Fibroblast of skin of right biceps (primary cell): ENCODE results near the gene GRIN2D.
A peak's percentile ranks its signal among the peaks of the same experiment; 100 is the strongest.
"Not testable (repeated sequence)": the region's sequence is repeated elsewhere in the genome, so short reads cannot be mapped to it uniquely, and the experiment has no call there.

Experiments
- DNase-seq: peaks from one replicate; pipeline ENCODE4 v3.0.0-alpha.2; 2013

The GRIN2D gene

GRCh38 chr19:48371771-48372170, 21.7 kb upstream of the GRIN2D start:
- DNase-seq: not testable (repeated sequence)

- no peak for DNase-seq
Observed at GRCh38 chr19:48372904-48373303, 20.6 kb upstream of the GRIN2D start.

- no peak for DNase-seq
Observed at GRCh38 chr19:48373567-48373966, 19.9 kb upstream of the GRIN2D start.

- no peak for DNase-seq
Observed at GRCh38 chr19:48378194-48378570, 15.3 kb upstream of the GRIN2D start.

GRCh38 chr19:48379058-48379457, 14.4 kb upstream of the GRIN2D start:
- no peak for DNase-seq

- no peak for DNase-seq
Observed at GRCh38 chr19:48381178-48381950, 12.1 kb upstream of the GRIN2D start.

GRCh38 chr19:48382286-48382685, 11.2 kb upstream of the GRIN2D start:
- no peak for DNase-seq

GRCh38 chr19:48385461-48386087, 7.9 kb upstream of the GRIN2D start:
- no peak for DNase-seq

GRCh38 chr19:48386981-48387380, 6.5 kb upstream of the GRIN2D start:
- no peak for DNase-seq

- DNase-seq: peak; percentile 66
Observed at GRCh38 chr19:48390188-48391099, 3.0 kb upstream of the GRIN2D start.

- DNase-seq: peak; percentile 77
Observed at GRCh38 chr19:48391100-48392005, 2.1 kb upstream of the GRIN2D start, which contains the start of gene KDELR1. TSS of gene KDELR1 (minus strand) at chr19:48391551. CDS start at chr19:48391358, 193 bp downstream.

GRCh38 chr19:48392006-48392344, 1.5 kb upstream of the GRIN2D start:
- DNase-seq: not testable (repeated sequence)

GRCh38 chr19:48392860-48393558, 459 bp upstream of the GRIN2D start:
- no peak for DNase-seq

- DNase-seq: no peak
Observed at GRCh38 chr19:48394331-48395169, 1.1 kb downstream of the GRIN2D start.

- DNase-seq: no peak
Observed at GRCh38 chr19:48395170-48395455, 1.6 kb downstream of the GRIN2D start.

- no peak for DNase-seq
Observed at GRCh38 chr19:48395499-48395898, 2.0 kb downstream of the GRIN2D start.

GRCh38 chr19:48396016-48396823, 2.8 kb downstream of the GRIN2D start:
- no peak for DNase-seq

GRCh38 chr19:48396824-48397176, 3.3 kb downstream of the GRIN2D start:
- DNase-seq: no peak

GRCh38 chr19:48397263-48398101, 4.0 kb downstream of the GRIN2D start:
- peak; percentile 36 for DNase-seq

- no peak for DNase-seq
Observed at GRCh38 chr19:48398102-48398374, 4.6 kb downstream of the GRIN2D start.
